Measurements from ENCODE around the gene WWTR1. TPM values are rescaled to one million over a fixed set of nuclear protein-coding genes. Genes with fewer than 3 reads are reported as not detected.
A peak's percentile ranks its signal among the peaks of the same experiment; 100 is the strongest.

Gene WWTR1
- total RNA-seq, 6 experiments from 2014 or later: 41.5 to 49.7 (median 45.5) TPM

GRCh38 chr3:149497966-149498670 is 159.7 kb downstream of the WWTR1 start:
- TF ChIP-seq CTCF (IDR thresholded peaks at IDR 0.05): no peak
- peaks cover 50% of the 10 kb centered on the region for H3K4me1 Mint-ChIP-seq (ENCODE audit: low read depth)
- no peak overlapping the region for H3K4me3 Mint-ChIP-seq
- H3K9me3 Mint-ChIP-seq: no peaks in the 10 kb centered on the region
- H3K27me3 Mint-ChIP-seq (ENCODE audit: insufficient read depth): no peaks in the 10 kb centered on the region; the same call in 1 of the 2 replicates
- H3K27ac Mint-ChIP-seq: no peak overlapping the region
- DNase-seq: no peak
- no peaks in the 10 kb centered on the region for H3K36me3 Mint-ChIP-seq (ENCODE audit: low read depth)

- no peaks in the 10 kb centered on the region for H3K36me3 Mint-ChIP-seq (ENCODE audit: low read depth)
- H3K27ac Mint-ChIP-seq: no peak overlapping the region
- no peak for TF ChIP-seq CTCF (IDR thresholded peaks at IDR 0.05)
- no peaks in the 10 kb centered on the region; the same call in 1 of the 2 replicates for H3K27me3 Mint-ChIP-seq (ENCODE audit: insufficient read depth)
- no peak for DNase-seq
- H3K4me3 Mint-ChIP-seq: no peak overlapping the region
- H3K9me3 Mint-ChIP-seq: no peaks in the 10 kb centered on the region
- peaks cover 37% of the 10 kb centered on the region for H3K4me1 Mint-ChIP-seq (ENCODE audit: low read depth)
These were observed 160.9 kb downstream of the WWTR1 start for GRCh38 chr3:149496891-149497290.

- H3K36me3 Mint-ChIP-seq (ENCODE audit: low read depth): no peaks in the 10 kb centered on the region; the same call in 1 of the 2 replicates
- H3K9me3 Mint-ChIP-seq: no peaks in the 10 kb centered on the region; the same call in 1 of the 2 replicates
- H3K27me3 Mint-ChIP-seq (ENCODE audit: insufficient read depth): peaks cover 3% of the 10 kb centered on the region; the same call in 1 of the 2 replicates
- no peak overlapping the region for H3K4me3 Mint-ChIP-seq
- DNase-seq: no peak
- no peak for TF ChIP-seq CTCF (IDR thresholded peaks at IDR 0.05)
- peaks cover 25% of the 10 kb centered on the region for H3K4me1 Mint-ChIP-seq (ENCODE audit: low read depth)
- H3K27ac Mint-ChIP-seq: no peak overlapping the region
These were observed 162.2 kb downstream of the WWTR1 start for GRCh38 chr3:149495581-149496125.

GRCh38 chr3:149494759-149495580 is 162.9 kb downstream of the WWTR1 start:
- Mint-ChIP-seq H3K4me1 (ENCODE audit: low read depth) (peaks cover 29% of the 10 kb centered on the region), H3K4me3 (no peak overlapping the region), H3K27me3 (ENCODE audit: insufficient read depth) (peaks cover 3% of the 10 kb centered on the region; the same call in 1 of the 2 replicates), H3K9me3 (no peaks in the 10 kb centered on the region; the same call in 1 of the 2 replicates), H3K36me3 (ENCODE audit: low read depth) (no peaks in the 10 kb centered on the region; the same call in 1 of the 2 replicates), H3K27ac (peak overlapping the region; percentile 65)
- DNase-seq: peak; percentile 73
- TF ChIP-seq CTCF (IDR thresholded peaks at IDR 0.05): no peak

- Mint-ChIP-seq H3K27me3 (ENCODE audit: insufficient read depth) (peaks cover 3% of the 10 kb centered on the region; the same call in 1 of the 2 replicates), H3K4me3 (peak overlapping the region; percentile 22), H3K36me3 (ENCODE audit: low read depth) (no peaks in the 10 kb centered on the region; the same call in 1 of the 2 replicates), H3K9me3 (no peaks in the 10 kb centered on the region; the same call in 1 of the 2 replicates), H3K27ac (no peak overlapping the region; the same call in 1 of the 2 replicates), H3K4me1 (ENCODE audit: low read depth) (peaks cover 36% of the 10 kb centered on the region)
- peak; percentile 91 for TF ChIP-seq CTCF (IDR thresholded peaks at IDR 0.05)
- peak; percentile 46 for DNase-seq
These were observed 163.6 kb downstream of the WWTR1 start for GRCh38 chr3:149494022-149494758.
